H1 (cell line): Measurements from ENCODE around the gene VRK3. TPM values are rescaled to one million over a fixed set of nuclear protein-coding genes. Genes with fewer than 3 reads are reported as not detected.

Source experiments
- CTCF ChIA-PET: fragments of 300-600 bp; sonication (Branson Sonifier 250); formaldehyde crosslinking; loops from one replicate; lab custom pipeline; 2021; ENCODE audit not compliant: partially characterized antibody; lab: Charles Lee
- POLR2A ChIA-PET: fragments of 300-600 bp; sonication (Branson Sonifier 250); formaldehyde crosslinking; loops from one replicate; lab custom pipeline; 2021; ENCODE audit warnings: inconsistent platforms; ENCODE audit not compliant: partially characterized antibody; lab: Charles Lee
- DNase-seq, 2 experiments: peaks; one replicate each; pipeline versions ENCODE4 v3.0.0 to v3.0.0-alpha.2; 2010 to 2022; ENCODE audit warnings: low spot score in 2 of 2, low read depth in 1 of 2, mixed read lengths in 1 of 2
- FAIRE-seq: peaks from 2 replicates; lab custom pipeline; 2011; peaks lifted over from hg19 to GRCh38; lab: Jason Lieb, UNC
- H2AFZ ChIP-seq: 2 replicates; pipeline ENCODE4 v1.8.1; 2012; ENCODE audit warnings: low read length, inconsistent platforms
- H2AK5ac ChIP-seq: 2 replicates; pipeline ENCODE4 v1.6.1; 2013; ENCODE audit warnings: low read depth, low read length
- H2BK120ac ChIP-seq: replicated peaks from 2 replicates; pipeline ENCODE3; 2013; ENCODE audit warnings: low read depth, low read length, inconsistent platforms
- H2BK12ac ChIP-seq: 2 replicates; pipeline ENCODE4 v1.6.1; 2013; ENCODE audit warnings: low read depth, low read length
- H2BK15ac ChIP-seq: 2 replicates; pipeline ENCODE4 v1.6.1; 2013; ENCODE audit warnings: low read length
- H2BK20ac ChIP-seq: 2 replicates; pipeline ENCODE4 v1.6.1; 2013; ENCODE audit warnings: low read length
- H2BK5ac ChIP-seq: 2 replicates; pipeline ENCODE4 v1.6.1; 2013; ENCODE audit warnings: low read depth, low read length
- H3K14ac ChIP-seq: 2 replicates; pipeline ENCODE4 v1.6.1; 2013; ENCODE audit warnings: inconsistent platforms; ENCODE audit not compliant: insufficient read length
- H3K18ac ChIP-seq: 2 replicates; pipeline ENCODE4 v1.6.1; 2013; ENCODE audit warnings: low read length; ENCODE audit errors: extremely low read depth
- H3K23ac ChIP-seq: 2 replicates; pipeline ENCODE4 v1.6.1; 2013; ENCODE audit warnings: inconsistent platforms; ENCODE audit not compliant: insufficient read length
- H3K23me2 ChIP-seq: 2 replicates; pipeline ENCODE4 v1.6.1; 2013; ENCODE audit warnings: low read depth, low read length
- H3K27ac ChIP-seq: 2 replicates; pipeline ENCODE4 v1.6.1; 2011; ENCODE audit warnings: low read depth, low read length, inconsistent platforms
- H3K27me3 ChIP-seq, 4 experiments: replicated peaks in 1 of 4; 1 replicate in 1 of 4; 2 replicates in 3 of 4; pipeline versions ENCODE4 v1.6.1 to v1.8.1; 2011 to 2013; ENCODE audit warnings: low read length in 3 of 4, mild to moderate bottlenecking in 3 of 4, inconsistent platforms in 2 of 4, mixed read lengths in 2 of 4, moderate library complexity in 1 of 4; ENCODE audit not compliant: control insufficient read depth in 3 of 4, insufficient read depth in 3 of 4; ENCODE audit errors: extremely low read depth in 1 of 4
- H3K36me3 ChIP-seq, 4 experiments: 2 replicates each; pipeline versions ENCODE4 v1.6.1 to v1.8.1; 2011 to 2013; ENCODE audit warnings: mild to moderate bottlenecking in 4 of 4, low read length in 3 of 4, moderate library complexity in 2 of 4, control low read depth in 1 of 4, inconsistent platforms in 1 of 4; ENCODE audit not compliant: insufficient read depth in 4 of 4, control insufficient read depth in 2 of 4
- H3K4ac ChIP-seq: replicated peaks from 2 replicates; pipeline ENCODE3; 2013; ENCODE audit warnings: low read length, low read depth, mixed read lengths, inconsistent platforms; ENCODE audit not compliant: insufficient read length
- H3K4me1 ChIP-seq, 4 experiments: replicated peaks in 1 of 4; 1 replicate in 1 of 4; 2 replicates in 3 of 4; pipeline versions ENCODE4 v1.6.1 to v1.8.1; 2011 to 2013; ENCODE audit warnings: low read length in 3 of 4, inconsistent platforms in 2 of 4, mixed read lengths in 1 of 4; ENCODE audit not compliant: insufficient read depth in 4 of 4, control insufficient read depth in 3 of 4
- H3K4me2 ChIP-seq, 2 experiments: 2 replicates each; pipeline versions ENCODE4 v1.6.1 to v1.8.1; 2011 to 2013; ENCODE audit warnings: low read depth in 2 of 2, low read length in 2 of 2, control low read depth in 1 of 2, inconsistent platforms in 1 of 2, mild to moderate bottlenecking in 1 of 2; ENCODE audit not compliant: insufficient read depth in 1 of 2
- H3K4me3 ChIP-seq, 4 experiments: fragments of 200-600, 300-600 bp in 1 of 4; sonication (generic), shearing (Covaris generic), sonication (Bioruptor Twin) in 1 of 4; 2 replicates each; pipeline versions ENCODE4 v1.5.1 to v1.8.1; 2011 to 2016; ENCODE audit warnings: low read length in 4 of 4, low read depth in 3 of 4, control low read depth in 2 of 4, inconsistent platforms in 2 of 4, mild to moderate bottlenecking in 2 of 4, mixed read lengths in 1 of 4, moderate library complexity in 1 of 4; ENCODE audit not compliant: insufficient read depth in 2 of 4; ENCODE audit errors: extremely low read depth in 1 of 4
- H3K56ac ChIP-seq: replicated peaks from 2 replicates; pipeline ENCODE3; 2013; ENCODE audit warnings: low read depth, mild to moderate bottlenecking, mixed read lengths, low read length, inconsistent platforms; ENCODE audit not compliant: insufficient read length
- H3K79me1 ChIP-seq: 2 replicates; pipeline ENCODE4 v1.6.1; 2013; ENCODE audit warnings: low read depth, low read length, control low read depth
- H3K79me2 ChIP-seq, 2 experiments: 2 replicates each; pipeline versions ENCODE4 v1.6.1 to v1.8.1; 2012 to 2013; ENCODE audit warnings: low read length in 2 of 2, mild to moderate bottlenecking in 2 of 2, inconsistent platforms in 1 of 2; ENCODE audit not compliant: insufficient read depth in 2 of 2, control insufficient read depth in 1 of 2
- H3K9ac ChIP-seq, 4 experiments: replicated peaks in 1 of 4; 1 replicate in 1 of 4; 2 replicates in 3 of 4; pipeline versions ENCODE4 v1.6.1 to v1.8.1; 2011 to 2013; ENCODE audit warnings: low read depth in 3 of 4, low read length in 3 of 4, control low read depth in 2 of 4, mild to moderate bottlenecking in 2 of 4, moderate library complexity in 2 of 4, inconsistent platforms in 1 of 4; ENCODE audit errors: extremely low read depth in 1 of 4
- H3K9me3 ChIP-seq, 2 experiments: 2 replicates each; pipeline versions ENCODE4 v1.6.1 to v1.8.1; 2012 to 2013; ENCODE audit warnings: mild to moderate bottlenecking in 2 of 2, moderate library complexity in 2 of 2, control low read depth in 1 of 2, inconsistent platforms in 1 of 2, low read depth in 1 of 2, low read length in 1 of 2, mixed read lengths in 1 of 2; ENCODE audit not compliant: insufficient read depth in 2 of 2
- H4K20me1 ChIP-seq, 2 experiments: replicated peaks in 1 of 2; 2 replicates each; pipeline versions ENCODE3 to v1.8.1; 2011 to 2013; ENCODE audit warnings: inconsistent platforms in 2 of 2, low read length in 2 of 2, mild to moderate bottlenecking in 1 of 2; ENCODE audit not compliant: insufficient read depth in 2 of 2, control insufficient read depth in 1 of 2
- H4K5ac ChIP-seq: 2 replicates; pipeline ENCODE4 v1.6.1; 2013; ENCODE audit warnings: low read length, low read depth, mixed read lengths, inconsistent platforms; ENCODE audit not compliant: insufficient read length
- H4K8ac ChIP-seq: 2 replicates; pipeline ENCODE4 v1.8.0; 2013; ENCODE audit warnings: mild to moderate bottlenecking, moderate library complexity, low read length, inconsistent platforms; ENCODE audit not compliant: insufficient read depth; ENCODE audit errors: extremely low read depth
- H4K91ac ChIP-seq: replicated peaks from 2 replicates; pipeline ENCODE3; 2013; ENCODE audit warnings: low read length, mixed read lengths, inconsistent platforms; ENCODE audit not compliant: insufficient read length
- ASH2L ChIP-seq: fragments of 200-600, 300-600 bp; sonication (generic); IDR thresholded peaks from one replicate; pipeline ENCODE4 v1.7.1; 2017; ENCODE audit warnings: low read length
- BRCA1 ChIP-seq: IDR thresholded peaks from 2 replicates; pipeline ENCODE4 v1.6.1; 2012; ENCODE audit warnings: low read depth, low read length, improper control_type of control experiment
- FOSL1 ChIP-seq: IDR thresholded peaks from 2 replicates; pipeline ENCODE4 v1.6.1; 2011; ENCODE audit warnings: mild to moderate bottlenecking, low read depth, low read length, moderate library complexity; ENCODE audit not compliant: insufficient read depth
- GABPA ChIP-seq: IDR thresholded peaks from 2 replicates; pipeline ENCODE4 v1.6.1; 2011; ENCODE audit warnings: mild to moderate bottlenecking, low read length, moderate library complexity, borderline replicate concordance; ENCODE audit not compliant: insufficient read depth
- GTF2F1 ChIP-seq: IDR thresholded peaks from 2 replicates; pipeline ENCODE4 v1.6.1; 2012; ENCODE audit warnings: low read depth, low read length, improper control_type of control experiment, borderline replicate concordance
- RAD21 ChIP-seq, 2 experiments: IDR thresholded peaks in 1 of 2; conservative IDR thresholded peaks in 1 of 2; 2 replicates each; pipeline ENCODE4 v1.6.1; 2011; ENCODE audit warnings: low read depth in 2 of 2, low read length in 2 of 2, improper control_type of control experiment in 1 of 2, inconsistent platforms in 1 of 2, mild to moderate bottlenecking in 1 of 2, moderate library complexity in 1 of 2
- SP1 ChIP-seq: IDR thresholded peaks from 2 replicates; pipeline ENCODE4 v1.6.1; 2011; ENCODE audit warnings: low read depth, low read length
- SRF ChIP-seq: IDR thresholded peaks from 2 replicates; pipeline ENCODE4 v1.6.1; 2011; ENCODE audit warnings: mild to moderate bottlenecking, low read depth, low read length, moderate library complexity
- SUZ12 ChIP-seq: fragments of 200-600 bp; sonication (generic); IDR thresholded peaks from 2 replicates; pipeline ENCODE4 v1.6.1; 2012; ENCODE audit warnings: mild to moderate bottlenecking, inconsistent platforms, low read length, moderate library complexity, mixed read lengths
- WGBS, 2 experiments: shearing (Covaris generic) in 1 of 2; methylation state at CpG; one replicate each; pipeline versions ENCODE4 v1.1.6 to v1.1.7; 2013 to 2015; ENCODE audit warnings: low lambda C conversion rate in 2 of 2, mixed read lengths in 2 of 2, inconsistent platforms in 1 of 2, low coverage in 1 of 2, missing lambda C conversion rate in 1 of 2; ENCODE audit not compliant: insufficient replicate concordance in 2 of 2, insufficient coverage in 1 of 2, insufficient read length in 1 of 2; ENCODE audit errors: extremely low coverage in 1 of 2, missing lambda C conversion rate in 1 of 2; 5-methylcytosine and 5-hydroxymethylcytosine counted together
- polyA plus RNA-seq, 7 experiments: library from polyadenylated mRNA; depleted of rRNA in 3 of 7; stranded (reverse) in 5 of 7; unstranded in 2 of 7; fragments of >200 nt in 5 of 7; fragments of 200-250 nt in 2 of 7; gene quantifications; 1 replicate in 5 of 7; 2 replicates in 1 of 7; 4 replicates in 1 of 7; pipeline versions ENCODE4 v1.2.1 to v1.2.3, GENCODE V29; 2011 to 2013; ENCODE audit warnings: missing spikeins in 2 of 7, mixed read lengths in 2 of 7
- total RNA-seq: library from RNA; stranded (reverse); fragmentation: NEBNext Ultra II Directional; extraction: Animal tissue kit (Norgen Biotek cat#: 25700); gene quantifications from 2 replicates; pipeline ENCODE4 v1.2.1, GENCODE V29; 2021
- TF ChIP-seq, protein P1 (sequence below), 3 experiments: IDR thresholded peaks; 1 replicate in 2 of 3; 2 replicates in 1 of 3; pipeline versions ENCODE4 v1.5.1 to v1.6.1; 2011; ENCODE audit warnings: low read length in 3 of 3, mild to moderate bottlenecking in 3 of 3, inconsistent platforms in 2 of 3, low read depth in 1 of 3, moderate library complexity in 1 of 3; ENCODE audit not compliant: insufficient read depth in 1 of 3; ENCODE audit errors: control extremely low read depth in 1 of 3

The VRK3 gene
- total and polyA plus RNA-seq, 2 of the 8 experiments (the other 6 are each of a cell fraction or from before 2014, with no cell fraction given) = 21.3 to 36.1 TPM

DNA sequence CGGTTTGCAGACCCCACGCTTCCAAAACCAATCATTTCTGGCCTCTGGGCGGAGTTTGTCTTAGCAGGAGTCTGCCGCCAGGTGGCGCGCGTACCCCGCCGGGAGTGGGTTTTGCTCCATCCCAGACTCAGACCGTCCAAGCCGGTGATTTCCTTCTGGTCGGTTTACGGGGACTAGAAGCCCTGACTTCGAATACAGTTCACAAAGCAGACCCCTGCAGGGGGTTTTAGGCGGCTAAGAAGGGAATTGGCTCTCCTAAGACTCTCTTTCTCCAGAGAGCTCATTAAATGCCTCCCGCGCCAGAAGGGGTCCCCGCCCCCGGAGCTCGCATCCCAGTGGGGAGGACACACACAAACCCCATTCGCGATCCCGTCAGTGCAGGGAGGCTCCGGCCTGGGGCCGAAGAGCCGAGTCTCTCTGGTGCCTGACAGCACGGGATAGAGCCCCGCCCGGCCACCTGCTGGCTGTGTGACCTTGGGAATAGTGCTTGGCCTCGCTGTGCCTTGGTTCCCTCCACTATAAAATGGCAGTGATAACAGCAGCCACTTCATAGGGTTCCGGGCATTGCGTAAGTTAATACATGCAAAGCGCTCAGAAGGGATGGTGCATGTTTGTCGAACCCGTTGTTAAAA, 87.3 kb downstream of the VRK3 start:
- no peak overlapping the region for H3K27ac ChIP-seq
- H3K14ac ChIP-seq = no peak overlapping the region
- peak overlapping the region in 2 of 4 experiments; percentile 10 to 48; a peak in 3 of 8 replicates for H3K4me3 ChIP-seq
- H2BK12ac ChIP-seq = no peak overlapping the region
- H2BK20ac ChIP-seq = no peak overlapping the region
- no peak overlapping the region for H3K9ac ChIP-seq
- H3K56ac ChIP-seq = no peak overlapping the region
- H3K18ac ChIP-seq = no peak overlapping the region
- POLR2A ChIA-PET = interaction anchor here (0.9 to 1.7 kb wide), 3 partner anchors 8 to 40 kb away, joined by 3 to 5 read pairs (median 3); partner anchors contain the start of gene NUP62
- H2BK15ac ChIP-seq = no peak overlapping the region
- H3K23me2 ChIP-seq = no peaks in the 10 kb centered on the region
- no peak overlapping the region for H4K91ac ChIP-seq
- FAIRE-seq (no peak), DNase-seq (peak; percentile 57 to 98)
- H3K27me3 ChIP-seq = no peaks in the 10 kb centered on the region
- no peaks in the 10 kb centered on the region for H3K79me1 ChIP-seq
- H3K4me1 ChIP-seq = no peaks in the 10 kb centered on the region; a peak in 1 of 7 replicates
- no peak overlapping the region for H2AFZ ChIP-seq
- 32% methylated on average over 33 of the region's 35 CpGs; no CpG with 5 or more reads in 1 of the 2 experiments for WGBS, 2 experiments
- no peaks in the 10 kb centered on the region for H3K9me3 ChIP-seq
- peak overlapping the region in 1 of 2 experiments; percentile 48; a peak in 3 of 4 replicates for H3K4me2 ChIP-seq
- H3K79me2 ChIP-seq = no peaks in the 10 kb centered on the region
- no peaks in the 10 kb centered on the region for H3K36me3 ChIP-seq
- H4K5ac ChIP-seq = no peak overlapping the region
- no peak overlapping the region for H4K8ac ChIP-seq
- no peaks in the 10 kb centered on the region for H4K20me1 ChIP-seq
- no peak overlapping the region for H2AK5ac ChIP-seq
- H3K23ac ChIP-seq = no peak overlapping the region
- H3K4ac ChIP-seq = no peak overlapping the region
- H2BK120ac ChIP-seq = no peak overlapping the region
- CTCF ChIA-PET = interaction anchor here (0.6 to 10.3 kb wide), 22 partner anchors 9 to 198 kb away, joined by 3 to 231 read pairs (median 4); partner anchors contain the start of gene ATF5
- H2BK5ac ChIP-seq = no peak overlapping the region
- TF ChIP-seq FOSL1 (no peak), GABPA (0 out of 2 replicates have a peak, but pooled peaks have one; percentile 20), SP1 (no peak), RAD21 (IDR thresholded peaks at IDR 0.05 in 1 of 2, conservative IDR thresholded peaks at IDR 0.05 in 1 of 2; ENCODE audit: low read depth in 2 of 2, low read length in 2 of 2) (peak; percentile 99), SUZ12 (no peak), SRF (no peak), GTF2F1 (no peak), BRCA1 (no peak), ASH2L (no peak)
- TF ChIP-seq, protein P1, sequence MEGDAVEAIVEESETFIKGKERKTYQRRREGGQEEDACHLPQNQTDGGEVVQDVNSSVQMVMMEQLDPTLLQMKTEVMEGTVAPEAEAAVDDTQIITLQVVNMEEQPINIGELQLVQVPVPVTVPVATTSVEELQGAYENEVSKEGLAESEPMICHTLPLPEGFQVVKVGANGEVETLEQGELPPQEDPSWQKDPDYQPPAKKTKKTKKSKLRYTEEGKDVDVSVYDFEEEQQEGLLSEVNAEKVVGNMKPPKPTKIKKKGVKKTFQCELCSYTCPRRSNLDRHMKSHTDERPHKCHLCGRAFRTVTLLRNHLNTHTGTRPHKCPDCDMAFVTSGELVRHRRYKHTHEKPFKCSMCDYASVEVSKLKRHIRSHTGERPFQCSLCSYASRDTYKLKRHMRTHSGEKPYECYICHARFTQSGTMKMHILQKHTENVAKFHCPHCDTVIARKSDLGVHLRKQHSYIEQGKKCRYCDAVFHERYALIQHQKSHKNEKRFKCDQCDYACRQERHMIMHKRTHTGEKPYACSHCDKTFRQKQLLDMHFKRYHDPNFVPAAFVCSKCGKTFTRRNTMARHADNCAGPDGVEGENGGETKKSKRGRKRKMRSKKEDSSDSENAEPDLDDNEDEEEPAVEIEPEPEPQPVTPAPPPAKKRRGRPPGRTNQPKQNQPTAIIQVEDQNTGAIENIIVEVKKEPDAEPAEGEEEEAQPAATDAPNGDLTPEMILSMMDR (IDR thresholded peaks at IDR 0.05; ENCODE audit: control extremely low read depth in 1 of 3, insufficient read depth in 1 of 3, low read depth in 1 of 3, low read length in 3 of 3) = peak; percentile 88 to 97 (median 93)
